GM19468 (cell line): ENCODE measurements around the gene REPIN1.
A peak's percentile ranks its signal among the peaks of the same experiment; 100 is the strongest.

ENCODE experiments used
- ATAC-seq: cut with Tn5 transposase; IDR thresholded peaks from one replicate; pipeline ENCODE4 v1.9.1; 2021; ENCODE audit warnings: mild to moderate bottlenecking, moderate library complexity, moderate number of reproducible peaks; ENCODE audit not compliant: unreplicated experiment; ENCODE audit errors: extremely low read depth

The REPIN1 gene

GRCh38 chr7:150368096-150368883 is at the start of gene REPIN1:
REPIN1 (plus strand) TSS chr7:150368822; CDS start chr7:150369712, 890 bp downstream.
- ATAC-seq: peak; percentile 16

DNA sequence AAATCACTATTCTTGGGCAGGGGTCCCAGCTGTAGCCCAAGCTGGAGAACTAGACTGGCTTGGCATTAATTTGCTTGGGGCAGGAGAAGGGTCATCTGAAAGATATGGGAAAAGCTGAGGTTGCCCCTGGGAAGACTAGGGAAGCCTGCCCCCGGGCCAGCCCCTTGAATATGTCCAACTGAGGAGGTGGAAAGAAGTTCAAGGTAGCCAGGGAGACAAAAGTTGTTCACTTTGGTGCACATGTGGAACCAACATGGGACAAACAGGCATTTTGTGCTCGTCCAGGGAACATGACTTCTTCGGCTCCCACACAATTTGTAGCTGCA is 46.9 kb upstream of the REPIN1 start:
- no peak for ATAC-seq

GRCh38 chr7:150322114-150322832 is 46.3 kb upstream of the REPIN1 start:
- no peak for ATAC-seq

- ATAC-seq: peak; percentile 21
These were observed 45.6 kb upstream of the REPIN1 start, which contains the start of the genes ACTR3C and LRRC61 for GRCh38 chr7:150322833-150323681. ACTR3C (minus strand) TSS chr7:150323545; CDS start chr7:150295296, 28,249 bp downstream. LRRC61 (plus strand) TSS chr7:150323355; CDS start chr7:150336862, 13,507 bp downstream.

- ATAC-seq: no peak
These were observed 44.8 kb upstream of the REPIN1 start for GRCh38 chr7:150323682-150324372.

- no peak for ATAC-seq
These were observed 44.2 kb upstream of the REPIN1 start for GRCh38 chr7:150324373-150324961.

GRCh38 chr7:150325110-150325611 is 43.5 kb upstream of the REPIN1 start:
- no peak for ATAC-seq

GRCh38 chr7:150325901-150326300 is 42.7 kb upstream of the REPIN1 start:
- no peak for ATAC-seq

- ATAC-seq: no peak
These were observed 41.9 kb upstream of the REPIN1 start for GRCh38 chr7:150326657-150327268.

GRCh38 chr7:150327308-150327707 is 41.3 kb upstream of the REPIN1 start:
- ATAC-seq: no peak

GRCh38 chr7:150329331-150330120 is 39.1 kb upstream of the REPIN1 start:
- no peak for ATAC-seq

DNA sequence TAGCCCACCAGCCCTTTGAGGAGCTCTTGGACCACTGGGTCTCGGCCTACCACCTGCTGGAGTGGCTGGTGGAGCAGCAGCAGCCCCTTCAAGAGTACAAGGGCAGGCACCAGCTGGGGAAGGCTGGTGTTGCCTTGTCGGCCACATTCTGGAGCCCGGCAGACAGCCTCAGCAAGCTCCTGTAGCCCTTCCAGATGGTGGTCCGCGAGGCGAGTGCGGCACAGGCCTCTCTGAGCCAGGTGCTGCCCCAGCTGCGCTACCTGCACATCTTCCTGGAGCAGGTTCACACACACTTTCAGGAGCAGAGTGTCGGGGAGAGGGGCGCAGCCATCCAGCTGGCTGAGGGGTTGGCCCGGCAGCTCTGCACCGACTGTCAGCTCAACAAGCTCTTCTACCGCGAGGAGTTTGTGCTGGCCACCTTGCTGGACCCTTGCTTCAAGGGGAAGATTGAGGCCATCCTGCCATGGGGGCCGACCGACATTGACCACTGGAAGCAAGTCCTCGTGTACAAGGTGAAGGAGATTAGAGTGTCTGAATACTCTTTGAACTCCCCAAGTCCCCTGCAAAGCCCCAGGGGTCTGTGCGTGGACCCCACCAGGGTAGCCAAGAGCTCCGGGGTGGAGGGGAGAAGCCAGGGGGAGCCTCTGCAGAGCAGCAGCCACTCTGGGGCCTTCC is 38.3 kb upstream of the REPIN1 start:
- ATAC-seq: no peak

GRCh38 chr7:150332852-150333635 is 35.6 kb upstream of the REPIN1 start:
- ATAC-seq: no peak

GRCh38 chr7:150333659-150334058 is 35.0 kb upstream of the REPIN1 start:
- no peak for ATAC-seq

GRCh38 chr7:150334108-150334507 is 34.5 kb upstream of the REPIN1 start:
- ATAC-seq: no peak

DNA sequence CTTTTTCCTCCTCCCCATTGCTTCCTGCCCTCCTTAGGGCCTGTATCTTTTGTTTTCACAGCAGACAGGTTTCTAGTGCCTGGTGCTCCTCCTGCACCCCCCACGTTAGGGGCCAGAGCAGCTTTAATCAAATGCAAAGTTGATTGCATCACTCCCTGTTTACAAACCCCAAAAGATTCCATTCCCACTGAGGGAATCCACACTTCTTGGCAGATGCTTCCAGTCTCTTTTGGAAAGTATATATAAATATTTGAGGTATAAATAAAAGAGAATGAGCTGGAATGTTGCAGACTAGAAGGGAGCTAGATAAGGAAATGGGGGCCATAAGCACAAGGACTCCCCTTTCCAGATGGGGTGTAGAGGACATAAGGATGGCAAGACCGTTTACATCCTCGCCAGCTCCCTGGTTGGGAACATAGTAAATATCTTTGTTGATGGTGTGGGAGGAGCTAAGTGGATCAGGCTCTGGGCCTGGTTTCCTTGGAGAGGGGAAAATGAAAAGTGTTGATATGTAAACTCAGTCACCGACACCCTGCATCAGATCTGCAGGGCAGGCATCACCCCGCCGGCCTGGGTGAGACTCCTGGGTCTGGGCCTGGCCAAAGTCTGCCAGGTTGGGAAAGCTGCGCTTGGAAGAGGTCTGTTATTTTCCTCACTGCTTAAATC is 33.4 kb upstream of the REPIN1 start:
- ATAC-seq: no peak

DNA sequence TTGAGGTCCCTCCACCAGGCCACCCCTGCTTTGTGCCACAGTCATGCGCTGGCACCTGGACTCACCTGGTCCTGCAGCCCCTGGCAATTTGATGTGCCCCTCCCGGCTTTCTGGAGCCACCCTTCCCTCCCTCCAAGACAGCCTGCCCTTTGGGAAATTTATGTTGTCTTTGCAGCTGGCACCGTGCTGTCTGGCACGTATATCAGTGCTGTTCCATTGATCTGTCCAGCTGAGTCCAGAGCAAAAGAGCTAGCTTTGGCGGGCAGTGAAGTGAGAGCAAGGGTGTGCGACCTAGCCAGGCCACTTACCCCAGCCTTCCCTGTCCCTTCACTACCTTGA is 32.9 kb upstream of the REPIN1 start:
- ATAC-seq: no peak
